Stimulated activated effector memory CD8-positive, alpha-beta T cell treated with anti-CD3 and anti-CD28 coated beads, Interleukin-12 subunit alpha, Interleukin-12 subunit beta, amount 100 ng/mL, for 72 hours (primary cell): ENCODE results near the gene PIPOX.
"Not testable (repeated sequence)": the region's sequence is repeated elsewhere in the genome, so short reads cannot be mapped to it uniquely, and the experiment has no call there.

Experiments used
- ATAC-seq: fragments of 150-1000 bp; cut with Tn5 transposase; 2 replicates; pipeline ENCODE4 v1.10.0; 2021
- DNase-seq, 2 donors: peaks; one replicate each; pipeline ENCODE4 v3.0.0; 2021 to 2022; ENCODE audit warnings: low spot score in 2 of 2
- H3K27ac Mint-ChIP-seq: one replicate; pipeline ENCODE4 v1.8.0; 2022; ENCODE audit warnings: mild to moderate bottlenecking, mixed read lengths
- H3K36me3 Mint-ChIP-seq: one replicate; pipeline ENCODE4 v1.8.0; 2022; ENCODE audit warnings: mild to moderate bottlenecking, mixed read lengths
- H3K4me1 Mint-ChIP-seq: one replicate; pipeline ENCODE4 v1.8.0; 2022; ENCODE audit warnings: mixed read lengths
- H3K4me3 Mint-ChIP-seq: one replicate; pipeline ENCODE4 v1.8.0; 2022; ENCODE audit warnings: mild to moderate bottlenecking, mixed read lengths
- H3K9me3 Mint-ChIP-seq: one replicate; pipeline ENCODE4 v1.8.0; 2022; ENCODE audit warnings: mixed read lengths

The PIPOX gene

DNA sequence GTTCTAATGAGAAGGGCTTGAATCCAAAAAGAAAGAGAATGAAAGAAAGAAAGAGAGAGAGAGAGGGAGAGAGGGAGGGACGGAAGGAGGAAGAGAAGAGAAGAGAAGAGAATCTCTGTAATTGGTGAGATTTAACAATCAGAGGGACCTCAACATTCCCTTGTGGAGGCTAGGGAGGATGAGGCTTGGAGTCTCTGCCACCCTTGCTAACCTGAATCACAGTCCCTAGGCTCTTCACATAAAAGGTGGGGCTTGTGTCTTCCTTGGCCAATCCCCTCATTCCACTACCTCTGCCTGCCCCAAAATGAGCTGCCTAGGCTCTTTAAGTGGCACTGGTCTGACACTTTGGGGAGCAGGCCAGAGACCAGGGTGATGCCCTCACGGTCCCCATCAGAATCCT lies 30.1 kb downstream of the PIPOX start:
- H3K4me3 Mint-ChIP-seq = no peak overlapping the region
- no peak for DNase-seq
- ATAC-seq = no peak
- H3K36me3 Mint-ChIP-seq = no peaks in the 10 kb centered on the region
- peaks cover 24% of the 10 kb centered on the region for H3K4me1 Mint-ChIP-seq
- H3K27ac Mint-ChIP-seq = peak overlapping the region; percentile 33
- no peaks in the 10 kb centered on the region for H3K9me3 Mint-ChIP-seq

DNA sequence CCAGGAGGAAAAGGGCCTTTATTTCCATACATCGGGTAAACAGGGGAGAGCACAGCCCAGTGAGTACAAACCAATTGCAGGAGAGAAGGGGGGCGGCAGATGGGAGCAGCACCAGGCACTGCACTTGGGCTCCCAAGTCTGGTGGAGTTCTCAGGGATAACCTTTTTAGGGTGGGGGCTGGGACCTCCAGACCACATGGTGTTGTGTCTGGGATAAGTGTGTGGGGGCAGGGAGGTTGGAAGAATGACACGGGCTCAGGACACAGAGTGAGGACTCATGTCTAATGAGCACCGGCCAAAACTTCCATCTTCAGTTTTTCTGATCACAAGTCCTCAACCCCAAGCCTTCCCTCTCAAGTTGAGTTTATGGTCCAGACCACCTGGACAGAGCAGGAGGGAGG lies 30.6 kb downstream of the PIPOX start:
- ATAC-seq = no peak
- H3K4me3 Mint-ChIP-seq = no peak overlapping the region
- H3K27ac Mint-ChIP-seq = peak overlapping the region; percentile 84
- no peaks in the 10 kb centered on the region for H3K36me3 Mint-ChIP-seq
- no peak for DNase-seq
- peaks cover 24% of the 10 kb centered on the region for H3K4me1 Mint-ChIP-seq
- no peaks in the 10 kb centered on the region for H3K9me3 Mint-ChIP-seq

GRCh38 chr17:29074488-29074887 lies 31.5 kb downstream of the PIPOX start:
- peaks cover 24% of the 10 kb centered on the region for H3K4me1 Mint-ChIP-seq
- no peak overlapping the region for H3K4me3 Mint-ChIP-seq
- H3K27ac Mint-ChIP-seq = peak overlapping the region; percentile 84
- H3K36me3 Mint-ChIP-seq = no peaks in the 10 kb centered on the region
- peak; percentile 66 for ATAC-seq
- no peaks in the 10 kb centered on the region for H3K9me3 Mint-ChIP-seq
- DNase-seq = no peak

DNA sequence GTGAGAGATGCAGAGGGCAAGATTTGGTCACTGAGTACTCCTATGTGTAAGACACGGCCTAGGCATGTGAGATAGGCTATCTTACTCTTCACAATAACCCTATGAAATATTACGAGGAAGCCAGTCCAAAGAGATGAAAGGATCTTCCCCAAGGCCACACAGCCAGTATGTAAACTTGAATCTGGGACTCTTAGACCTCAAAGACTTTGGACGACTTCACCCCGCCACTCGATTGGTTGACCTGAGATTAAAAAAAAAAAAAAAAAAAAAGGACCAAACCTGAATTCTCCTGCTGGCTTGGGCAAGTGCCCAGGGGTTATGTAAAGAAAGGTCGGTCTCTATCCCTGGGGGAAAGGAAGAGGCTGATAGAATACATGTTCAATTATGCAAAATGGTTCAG lies 33.1 kb downstream of the PIPOX start:
- H3K4me1 Mint-ChIP-seq = peaks cover 19% of the 10 kb centered on the region
- H3K36me3 Mint-ChIP-seq = peaks cover 6% of the 10 kb centered on the region
- DNase-seq = no peak
- H3K27ac Mint-ChIP-seq = peak overlapping the region; percentile 61
- no peak for ATAC-seq
- no peak overlapping the region for H3K4me3 Mint-ChIP-seq
- H3K9me3 Mint-ChIP-seq = no peaks in the 10 kb centered on the region

- H3K27ac Mint-ChIP-seq = no peak overlapping the region
- H3K36me3 Mint-ChIP-seq = peaks cover 12% of the 10 kb centered on the region
- ATAC-seq (no peak), DNase-seq (no peak)
- H3K9me3 Mint-ChIP-seq = no peaks in the 10 kb centered on the region
- H3K4me3 Mint-ChIP-seq = no peak overlapping the region
- H3K4me1 Mint-ChIP-seq = peaks cover 19% of the 10 kb centered on the region
These were observed 33.8 kb downstream of the PIPOX start for GRCh38 chr17:29076722-29077121.

DNA sequence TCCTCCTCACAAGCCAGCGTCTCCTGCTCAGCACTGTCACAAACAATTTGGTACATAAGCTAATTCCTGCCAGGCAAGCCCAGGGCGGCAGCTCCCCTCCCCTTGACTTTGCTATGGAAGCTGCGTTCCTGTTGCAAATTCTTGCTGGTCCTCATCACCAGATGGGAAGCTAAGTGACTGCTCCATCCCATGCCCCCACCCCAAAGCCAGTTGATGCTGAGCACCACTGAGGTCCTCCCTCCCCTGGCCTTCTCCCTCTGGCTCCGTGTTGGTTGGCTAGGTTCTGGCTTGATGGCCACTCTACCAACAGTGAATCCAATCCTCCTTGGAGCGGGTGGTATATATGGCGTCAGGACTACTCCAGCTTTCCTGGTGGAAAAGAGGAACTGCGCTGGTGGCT lies 34.4 kb downstream of the PIPOX start:
- H3K4me1 Mint-ChIP-seq = peaks cover 19% of the 10 kb centered on the region
- ATAC-seq (no peak), DNase-seq (no peak)
- peaks cover 14% of the 10 kb centered on the region for H3K36me3 Mint-ChIP-seq
- no peaks in the 10 kb centered on the region for H3K9me3 Mint-ChIP-seq
- H3K4me3 Mint-ChIP-seq = no peak overlapping the region
- peak overlapping the region; percentile 64 for H3K27ac Mint-ChIP-seq

DNA sequence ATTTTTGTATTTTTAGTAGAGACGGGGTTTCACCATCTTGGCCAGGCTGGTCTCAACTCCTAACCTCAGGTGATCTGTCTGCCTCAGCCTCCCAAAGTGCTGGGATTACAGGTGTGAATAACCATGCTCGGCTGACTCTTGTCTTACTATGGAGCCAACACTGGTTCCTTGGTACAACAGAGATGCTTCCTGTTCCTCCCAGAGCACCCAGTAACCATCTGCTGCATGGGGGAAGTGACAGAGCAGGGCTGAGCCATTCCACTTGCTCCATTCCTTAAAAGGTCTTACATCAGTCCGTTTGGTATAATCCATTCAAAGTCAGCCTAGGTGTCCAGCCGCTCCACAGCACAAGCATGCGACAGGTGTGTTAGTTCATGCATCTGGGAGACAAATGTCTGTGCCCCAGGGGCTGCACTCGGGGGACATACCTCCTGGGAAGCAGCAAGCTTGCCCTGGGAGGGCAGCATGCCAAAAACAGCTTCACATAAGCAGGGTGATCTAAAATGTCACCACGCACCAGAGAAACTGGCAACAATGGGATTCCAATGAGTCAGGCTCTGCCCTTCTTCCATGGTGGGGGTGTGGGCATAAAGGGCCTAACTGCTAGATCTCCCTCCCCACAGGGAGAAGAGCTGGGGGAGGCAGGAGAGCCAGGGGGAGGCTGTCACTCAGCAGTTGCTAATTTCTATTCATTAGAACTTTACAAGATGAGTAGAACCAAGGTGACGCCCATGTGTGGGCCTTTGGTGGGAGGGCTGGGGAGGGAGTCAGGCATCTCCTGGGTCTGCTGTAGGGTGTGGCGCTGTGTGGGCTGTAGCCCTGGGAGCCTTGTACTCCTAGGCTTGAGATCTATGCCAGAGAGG lies 35.5 kb downstream of the PIPOX start:
- peaks cover 19% of the 10 kb centered on the region for H3K4me1 Mint-ChIP-seq
- peak overlapping the region; percentile 64 for H3K27ac Mint-ChIP-seq
- H3K4me3 Mint-ChIP-seq = no peak overlapping the region
- no peak for ATAC-seq
- no peak for DNase-seq
- H3K36me3 Mint-ChIP-seq = peaks cover 14% of the 10 kb centered on the region
- H3K9me3 Mint-ChIP-seq = no peaks in the 10 kb centered on the region

GRCh38 chr17:29079433-29079832 lies 36.5 kb downstream of the PIPOX start:
- DNase-seq = no peak
- Mint-ChIP-seq H3K9me3 (no peaks in the 10 kb centered on the region), H3K4me1 (peaks cover 12% of the 10 kb centered on the region), H3K36me3 (peaks cover 14% of the 10 kb centered on the region), H3K4me3 (no peak overlapping the region), H3K27ac (no peak overlapping the region)
- ATAC-seq = no peak

DNA sequence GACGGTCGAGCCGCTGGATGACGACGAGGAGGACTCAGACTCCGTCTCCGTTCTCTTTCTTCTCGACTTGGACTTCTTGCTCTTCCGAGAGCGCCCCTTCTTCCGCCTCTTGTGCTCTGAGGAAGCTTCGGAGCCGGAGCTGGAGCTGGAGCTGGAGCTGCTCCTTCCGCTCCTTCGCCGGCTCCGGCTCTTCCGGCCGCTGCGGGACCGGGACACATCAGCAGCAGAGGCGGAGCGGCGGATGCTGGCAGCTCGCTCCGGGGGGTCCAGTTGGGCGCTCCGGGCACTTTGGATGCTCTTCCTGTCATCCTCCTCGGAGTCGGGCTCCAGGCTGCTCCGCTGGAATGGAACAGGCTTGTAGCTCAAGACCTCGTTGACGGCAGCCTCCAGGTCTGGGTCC lies 36.9 kb downstream of the PIPOX start:
- Mint-ChIP-seq H3K4me3 (no peak overlapping the region), H3K36me3 (peaks cover 14% of the 10 kb centered on the region), H3K9me3 (no peaks in the 10 kb centered on the region), H3K27ac (no peak overlapping the region), H3K4me1 (peaks cover 7% of the 10 kb centered on the region)
- ATAC-seq (no peak), DNase-seq (no peak)

DNA sequence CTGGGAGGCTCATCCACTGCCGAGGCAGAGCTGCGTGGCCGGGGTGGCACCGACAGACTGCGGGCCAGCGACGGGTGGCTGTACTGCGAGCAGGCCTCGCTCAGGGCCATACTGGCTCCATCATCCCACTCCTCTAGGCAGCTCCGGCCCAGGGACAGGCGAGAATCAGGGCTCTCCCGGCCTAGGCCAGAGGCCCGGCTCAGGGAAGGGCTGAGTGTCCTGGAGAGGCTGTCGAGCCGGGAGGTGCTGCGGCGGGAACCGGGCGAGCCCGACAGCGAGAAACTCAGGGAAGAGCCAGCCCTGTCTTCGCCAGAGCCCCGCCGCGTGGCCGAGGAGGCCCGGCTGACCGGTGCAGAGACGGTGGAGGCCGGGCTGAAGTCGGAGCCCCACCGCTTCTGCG lies 37.4 kb downstream of the PIPOX start:
- ATAC-seq (no peak), DNase-seq (no peak)
- H3K4me3 Mint-ChIP-seq = no peak overlapping the region
- H3K4me1 Mint-ChIP-seq = peaks cover 7% of the 10 kb centered on the region
- H3K9me3 Mint-ChIP-seq = no peaks in the 10 kb centered on the region
- H3K27ac Mint-ChIP-seq = peak overlapping the region; percentile 85
- H3K36me3 Mint-ChIP-seq = peaks cover 14% of the 10 kb centered on the region

DNA sequence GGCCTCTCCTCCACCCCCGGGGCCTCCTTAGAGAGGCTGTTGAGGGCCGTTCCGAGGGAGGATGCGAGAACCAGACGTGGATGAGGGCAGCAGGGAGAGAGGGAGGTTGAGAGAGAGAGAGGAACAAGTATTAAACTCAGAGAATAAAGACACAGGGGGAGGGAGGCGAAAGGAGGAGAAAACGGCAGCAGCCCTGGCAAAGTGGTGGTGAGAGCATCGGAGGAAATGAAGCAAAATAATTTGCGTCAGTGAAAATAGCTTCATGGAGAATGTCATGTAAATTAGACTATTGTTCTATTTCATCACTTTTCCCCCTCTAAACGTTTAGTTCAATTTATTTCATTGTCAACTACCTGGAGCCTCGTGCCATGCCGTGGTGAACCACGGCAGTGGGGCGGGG lies 38.0 kb downstream of the PIPOX start:
- peaks cover 16% of the 10 kb centered on the region for H3K36me3 Mint-ChIP-seq
- H3K4me3 Mint-ChIP-seq = no peak overlapping the region
- DNase-seq (no peak), ATAC-seq (no peak)
- H3K9me3 Mint-ChIP-seq = no peaks in the 10 kb centered on the region
- peak overlapping the region; percentile 85 for H3K27ac Mint-ChIP-seq
- peaks cover under 1% of the 10 kb centered on the region for H3K4me1 Mint-ChIP-seq

DNA sequence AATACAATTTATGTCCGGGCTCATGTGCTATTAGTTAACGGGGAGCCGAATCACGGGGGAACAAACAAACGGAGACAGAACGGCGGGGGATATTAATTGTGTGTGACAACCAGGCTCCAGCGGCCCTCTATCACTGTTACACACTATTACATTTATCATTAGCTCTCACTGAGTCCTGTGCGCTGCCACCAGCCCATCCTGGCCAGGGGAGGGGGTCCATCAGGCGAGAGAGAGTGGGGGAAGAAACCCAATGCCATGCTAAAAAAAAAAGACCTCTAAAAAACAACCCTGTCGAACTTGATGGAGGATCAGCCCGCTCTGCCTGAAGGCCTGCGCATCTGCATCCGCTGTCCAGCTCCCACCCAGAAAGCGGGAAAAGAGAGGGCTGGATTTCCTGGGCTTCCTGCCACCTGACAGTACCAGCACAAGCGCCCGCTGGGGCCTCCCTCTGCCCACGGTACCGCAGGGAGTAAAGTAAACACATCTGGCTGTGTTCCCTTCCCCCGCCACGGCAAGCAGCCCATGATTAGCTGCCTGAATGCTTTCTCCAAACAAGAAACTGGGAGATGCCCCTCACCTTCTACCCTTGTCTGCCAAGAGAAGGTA lies 41.7 kb downstream of the PIPOX start:
- H3K27ac Mint-ChIP-seq = no peak overlapping the region
- no peaks in the 10 kb centered on the region for H3K9me3 Mint-ChIP-seq
- ATAC-seq = no peak
- peaks cover 52% of the 10 kb centered on the region for H3K36me3 Mint-ChIP-seq
- no peak overlapping the region for H3K4me3 Mint-ChIP-seq
- no peak for DNase-seq
- no peaks in the 10 kb centered on the region for H3K4me1 Mint-ChIP-seq

- DNase-seq (no peak), ATAC-seq (no peak)
- no peak overlapping the region for H3K27ac Mint-ChIP-seq
- H3K4me3 Mint-ChIP-seq = no peak overlapping the region
- H3K9me3 Mint-ChIP-seq = no peaks in the 10 kb centered on the region
- H3K4me1 Mint-ChIP-seq = no peaks in the 10 kb centered on the region
- peaks cover 58% of the 10 kb centered on the region for H3K36me3 Mint-ChIP-seq
These were observed 42.3 kb downstream of the PIPOX start for GRCh38 chr17:29085223-29085622.

- DNase-seq (no peak), ATAC-seq (no peak)
- Mint-ChIP-seq H3K27ac (peak overlapping the region; percentile 34), H3K36me3 (peaks cover 57% of the 10 kb centered on the region), H3K4me3 (no peak overlapping the region), H3K9me3 (no peaks in the 10 kb centered on the region), H3K4me1 (no peaks in the 10 kb centered on the region)
These were observed 43.8 kb downstream of the PIPOX start for GRCh38 chr17:29086628-29087332.

DNA sequence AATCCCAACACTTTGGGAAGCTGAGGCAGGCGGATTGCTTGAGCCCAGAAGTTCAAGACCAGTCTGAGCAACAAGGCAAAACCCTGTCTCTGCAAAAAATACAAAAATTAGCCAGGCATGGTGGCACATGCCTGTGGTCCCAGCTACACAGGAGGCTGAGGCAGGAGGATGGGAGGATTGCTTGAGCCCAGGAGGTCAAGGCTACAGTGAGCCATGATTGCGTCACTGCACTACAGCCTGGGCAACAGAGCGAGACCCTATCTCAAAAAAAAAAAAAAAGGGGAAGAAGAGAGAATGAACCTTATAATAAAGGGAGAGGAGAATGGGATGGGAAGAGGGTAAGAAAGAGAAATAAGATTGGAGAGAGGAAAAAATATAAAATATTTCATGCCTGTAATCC lies 45.8 kb downstream of the PIPOX start:
- H3K36me3 Mint-ChIP-seq = peaks cover 74% of the 10 kb centered on the region
- H3K4me1 Mint-ChIP-seq, DNase-seq, H3K9me3 Mint-ChIP-seq, H3K4me3 Mint-ChIP-seq, ATAC-seq: not testable (repeated sequence)
- H3K27ac Mint-ChIP-seq = peak overlapping the region; percentile 45
